ENCODE data around the gene TMEM87A.
"Not testable (repeated sequence)": the region's sequence is repeated elsewhere in the genome, so short reads cannot be mapped to it uniquely, and the experiment has no call there.

- not testable (repeated sequence) for TF ChIP-seq CTCF (IDR thresholded peaks at IDR 0.05); POLR2AphosphoS5 (IDR thresholded peaks at IDR 0.05; ENCODE audit: insufficient read depth in 1 of 2, low read depth in 1 of 2)
These were observed 27.8 kb upstream of the TMEM87A start for GRCh38 chr15:42301004-42301403.

Measured in vagina (tissue), 2 donors.